H4 (cell line): ENCODE measurements around the gene NAGA. TPM values are rescaled to one million over a fixed set of nuclear protein-coding genes. Genes with fewer than 3 reads are reported as not detected.

Experiments
- DNase-seq: peaks from one replicate; pipeline ENCODE4 v3.0.0-alpha.2; 2015; ENCODE audit warnings: low spot score
- total RNA-seq: library from RNA; depleted of rRNA; stranded (reverse); fragments of >200 nt; shearing (Covaris generic); gene quantifications from 2 replicates; pipeline ENCODE4 v1.2.3, GENCODE V29; 2014; rRNA removed

Gene NAGA
- total RNA-seq, 1 experiment from 2014 or later, result 29.8 TPM

- DNase-seq, result no peak
Measured at GRCh38 chr22:42050641-42051180, 19.9 kb downstream of the NAGA start.

- DNase-seq, result no peak
Measured at GRCh38 chr22:42041784-42042183, 28.8 kb downstream of the NAGA start.

GRCh38 chr22:42039271-42039670, 31.3 kb downstream of the NAGA start:
- DNase-seq, result no peak

- no peak for DNase-seq
Measured at GRCh38 chr22:42035256-42035655, 35.4 kb downstream of the NAGA start.

DNA sequence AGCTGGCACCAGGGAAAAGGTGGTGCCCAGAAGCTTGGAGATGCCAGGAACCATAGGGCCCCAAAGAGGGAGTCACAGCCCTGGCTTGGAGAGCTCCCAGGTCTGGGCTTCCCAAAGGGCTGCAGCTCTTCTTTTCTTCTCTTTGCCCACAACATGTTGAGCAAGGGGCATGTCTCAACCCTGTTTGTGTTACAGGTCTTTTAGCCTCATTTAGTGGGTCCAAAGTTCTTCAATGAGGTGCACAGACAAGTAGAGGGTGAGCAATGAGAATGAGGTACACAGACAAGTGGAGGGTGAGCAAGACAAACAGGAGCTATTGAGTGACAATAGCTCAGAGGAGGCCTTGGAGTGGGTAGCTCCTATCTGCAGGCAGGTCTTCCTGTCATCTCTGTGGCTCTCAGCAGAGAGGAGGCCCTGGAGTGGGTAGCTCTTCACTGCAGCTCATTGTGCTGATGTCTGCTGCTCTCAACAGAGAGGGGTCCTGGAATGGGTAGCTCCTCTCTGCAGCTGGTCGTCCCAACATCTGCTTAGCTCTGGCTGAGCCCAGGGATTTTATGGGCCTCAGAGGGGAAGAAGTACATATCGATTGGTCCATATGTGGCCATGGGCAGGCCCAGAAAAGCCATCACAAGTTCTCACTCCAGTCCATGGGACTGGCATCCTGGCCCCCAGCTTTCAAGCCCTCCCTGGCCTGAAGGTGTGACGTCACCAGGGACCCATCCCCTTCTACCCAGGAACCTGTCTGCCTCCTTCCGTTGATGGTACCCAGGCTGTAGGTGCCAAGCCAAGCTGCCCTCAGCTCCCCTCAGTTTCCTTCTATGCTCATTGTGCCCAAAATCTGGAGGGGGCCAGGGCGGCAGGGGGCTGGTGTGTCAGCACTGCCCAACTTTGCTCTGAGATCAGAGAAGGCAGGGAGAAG, 37.1 kb downstream of the NAGA start:
- DNase-seq, result no peak

GRCh38 chr22:42026705-42027104, 43.9 kb downstream of the NAGA start:
- no peak for DNase-seq

DNA sequence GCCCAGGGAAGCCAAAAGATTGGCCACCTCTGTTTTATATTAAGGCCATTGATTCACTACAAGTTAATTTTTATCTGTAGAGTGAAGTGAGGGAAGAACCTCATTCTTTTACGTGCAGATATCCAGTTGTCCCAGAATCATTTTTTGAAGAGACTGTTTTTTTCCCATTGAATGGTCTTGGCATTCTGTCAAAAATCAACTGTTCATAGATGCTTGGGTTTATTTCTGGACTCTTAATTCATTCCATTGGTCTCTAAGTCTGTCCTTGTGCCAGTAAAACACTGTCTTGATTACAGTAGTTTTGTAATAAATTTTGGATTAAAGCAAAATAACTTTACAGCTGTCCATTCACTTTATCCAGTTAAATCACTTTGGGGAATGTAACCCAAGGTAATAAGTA, 45.2 kb downstream of the NAGA start:
- no peak for DNase-seq

DNA sequence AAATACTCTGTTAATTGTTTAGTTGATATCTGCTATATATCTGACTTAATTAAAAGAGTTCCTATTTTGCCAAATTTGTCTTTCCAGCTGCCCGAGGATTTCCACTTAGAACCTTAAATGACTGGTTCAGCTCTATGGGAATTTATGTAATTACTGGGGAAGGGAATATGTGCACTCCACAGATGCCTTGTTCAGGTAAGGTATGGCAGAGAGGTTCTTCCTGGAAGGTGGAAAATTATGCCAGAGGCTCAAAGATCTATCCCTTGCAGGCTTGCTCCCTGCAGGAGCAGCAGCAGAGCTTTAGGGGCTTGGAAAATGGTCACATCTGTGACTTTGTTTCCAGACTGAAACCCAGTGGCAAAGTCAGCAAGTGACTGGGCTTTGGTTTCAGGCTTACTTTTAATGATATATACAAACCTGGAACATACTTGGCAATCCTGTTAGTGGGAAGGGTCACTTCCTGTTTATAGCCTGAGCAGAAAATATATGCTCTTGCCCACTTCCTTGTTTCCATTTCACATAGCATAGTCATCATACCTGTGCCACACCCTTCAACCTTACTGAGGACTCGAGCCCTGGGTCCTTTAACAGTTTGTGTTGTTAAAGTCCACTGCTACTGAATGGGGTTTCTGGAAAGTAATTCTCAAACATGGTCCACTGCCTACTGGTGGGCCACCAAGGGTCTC, 48.3 kb downstream of the NAGA start:
- peak; percentile 39 for DNase-seq

- DNase-seq, result no peak
Measured at GRCh38 chr22:42021571-42021970, 49.0 kb downstream of the NAGA start.

GRCh38 chr22:42018224-42018623, 52.4 kb downstream of the NAGA start:
- no peak for DNase-seq

DNA sequence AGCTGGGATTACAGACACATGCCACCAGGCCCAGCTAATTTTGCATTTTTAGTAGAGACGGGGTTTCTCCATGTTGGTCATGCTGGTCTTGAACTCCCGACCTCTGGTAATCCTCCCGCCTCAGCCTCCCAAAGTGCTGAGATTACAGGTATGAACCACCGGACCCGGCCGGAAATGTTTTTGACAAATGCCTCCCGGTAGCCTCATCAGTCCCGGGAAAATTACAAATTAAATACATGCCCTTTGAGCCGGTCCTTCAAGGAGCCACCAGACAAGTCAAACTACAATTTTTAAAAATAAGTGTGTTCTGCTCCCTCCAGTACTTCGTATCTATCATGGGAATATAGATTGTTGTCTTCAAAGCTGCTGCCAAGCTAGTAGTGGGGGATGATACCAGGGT, 54.5 kb downstream of the NAGA start:
- DNase-seq, result no peak

GRCh38 chr22:42013385-42013784, 57.2 kb downstream of the NAGA start:
- DNase-seq, result no peak

GRCh38 chr22:42010778-42011177, 59.8 kb downstream of the NAGA start:
- no peak for DNase-seq

Other genes with a start within 250 kb of the NAGA start
- 25.1 and 30.2 TPM in 2 replicates for gene SREBF2, start 237.7 kb downstream of the NAGA start, total RNA-seq
- gene SHISA8, start 155.7 kb downstream of the NAGA start, total RNA-seq, result not detected in 2 replicates
- 0.10 TPM in 1 of 2 replicates, not detected in the other for gene TNFRSF13C, start 144.0 kb downstream of the NAGA start, total RNA-seq
- 52.7 and 62.4 TPM in 2 replicates for gene CENPM, start 123.7 kb downstream of the NAGA start, total RNA-seq
- gene SEPTIN3, start 101.4 kb downstream of the NAGA start, total RNA-seq, result 4.2 and 4.5 TPM in 2 replicates
- gene WBP2NL, start 72.0 kb downstream of the NAGA start, total RNA-seq, result not detected in 2 replicates
- gene PHETA2, start 3.4 kb upstream of the NAGA start, total RNA-seq, result not detected in 2 replicates
- 4.0 and 7.1 TPM in 2 replicates for gene SMDT1, start 8.9 kb upstream of the NAGA start, total RNA-seq
- gene NDUFA6, start 20.0 kb upstream of the NAGA start, total RNA-seq, result 138 and 164 TPM in 2 replicates
- gene CYP2D6, start 60.0 kb upstream of the NAGA start, total RNA-seq, result not detected in 2 replicates
- gene TCF20, start 199.8 kb upstream of the NAGA start, total RNA-seq, result 17.8 and 23.5 TPM in 2 replicates